ENCODE results near the gene PKN2.
"Not testable (repeated sequence)": the region's sequence is repeated elsewhere in the genome, so short reads cannot be mapped to it uniquely, and the experiment has no call there.

PKN2 gene

DNA sequence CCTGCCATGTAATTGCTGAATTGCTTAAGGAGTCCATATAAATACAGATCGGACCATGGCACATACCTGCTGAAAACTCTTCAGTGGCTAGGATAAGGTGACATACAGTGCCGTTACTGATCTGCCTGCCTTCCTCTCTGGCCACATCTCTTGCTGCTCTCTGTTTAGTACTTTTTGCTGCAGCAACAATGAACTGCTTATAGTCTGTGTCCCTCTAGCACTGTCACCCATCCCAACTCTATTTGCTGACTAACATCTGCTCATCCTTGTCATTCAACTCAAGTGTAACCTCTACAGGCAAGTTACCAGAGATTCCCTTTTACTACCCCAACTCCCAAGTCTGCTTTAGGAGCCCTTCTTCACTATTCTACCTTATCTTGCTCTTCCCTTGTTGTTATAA, 141.6 kb downstream of the PKN2 start:
- in situ Hi-C loops (cut with HindIII; ENCODE audit: low sequenced_read_pairs), result no loop called here
- H3K4me3 ChIP-seq (ENCODE audit: low read depth, low read length), result no peak overlapping the region
- TF ChIP-seq, protein P1, sequence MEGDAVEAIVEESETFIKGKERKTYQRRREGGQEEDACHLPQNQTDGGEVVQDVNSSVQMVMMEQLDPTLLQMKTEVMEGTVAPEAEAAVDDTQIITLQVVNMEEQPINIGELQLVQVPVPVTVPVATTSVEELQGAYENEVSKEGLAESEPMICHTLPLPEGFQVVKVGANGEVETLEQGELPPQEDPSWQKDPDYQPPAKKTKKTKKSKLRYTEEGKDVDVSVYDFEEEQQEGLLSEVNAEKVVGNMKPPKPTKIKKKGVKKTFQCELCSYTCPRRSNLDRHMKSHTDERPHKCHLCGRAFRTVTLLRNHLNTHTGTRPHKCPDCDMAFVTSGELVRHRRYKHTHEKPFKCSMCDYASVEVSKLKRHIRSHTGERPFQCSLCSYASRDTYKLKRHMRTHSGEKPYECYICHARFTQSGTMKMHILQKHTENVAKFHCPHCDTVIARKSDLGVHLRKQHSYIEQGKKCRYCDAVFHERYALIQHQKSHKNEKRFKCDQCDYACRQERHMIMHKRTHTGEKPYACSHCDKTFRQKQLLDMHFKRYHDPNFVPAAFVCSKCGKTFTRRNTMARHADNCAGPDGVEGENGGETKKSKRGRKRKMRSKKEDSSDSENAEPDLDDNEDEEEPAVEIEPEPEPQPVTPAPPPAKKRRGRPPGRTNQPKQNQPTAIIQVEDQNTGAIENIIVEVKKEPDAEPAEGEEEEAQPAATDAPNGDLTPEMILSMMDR (IDR thresholded peaks at IDR 0.05; ENCODE audit: low read depth, low read length, missing control alignments), result no peak
- no peak for DNase-seq (ENCODE audit: low read depth)

DNA sequence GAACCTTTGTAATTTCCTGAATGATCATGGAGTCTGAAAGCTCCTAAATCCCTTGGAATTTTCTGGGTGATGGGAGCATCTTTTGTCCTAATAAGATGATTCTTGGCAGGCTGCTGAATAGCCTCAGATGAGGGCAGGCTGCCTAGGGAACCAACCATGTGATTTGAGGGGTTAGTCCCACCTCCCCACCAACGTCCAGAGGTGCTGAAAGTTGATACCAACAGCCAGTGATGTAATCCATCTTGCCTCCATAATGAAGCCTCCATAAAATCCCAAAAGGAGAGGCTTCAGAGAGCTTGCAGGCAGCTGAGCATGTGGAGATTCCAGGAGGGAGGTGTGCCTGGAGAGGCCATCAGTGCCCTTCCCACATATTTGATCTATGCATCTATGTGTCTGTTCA, 163.6 kb downstream of the PKN2 start:
- DNase-seq (ENCODE audit: low read depth), result no peak
- TF ChIP-seq, protein P1 (IDR thresholded peaks at IDR 0.05; ENCODE audit: low read depth, low read length, missing control alignments), result no peak
- in situ Hi-C loops (cut with HindIII; ENCODE audit: low sequenced_read_pairs), result no loop called here
- no peak overlapping the region for H3K4me3 ChIP-seq (ENCODE audit: low read depth, low read length)

DNA sequence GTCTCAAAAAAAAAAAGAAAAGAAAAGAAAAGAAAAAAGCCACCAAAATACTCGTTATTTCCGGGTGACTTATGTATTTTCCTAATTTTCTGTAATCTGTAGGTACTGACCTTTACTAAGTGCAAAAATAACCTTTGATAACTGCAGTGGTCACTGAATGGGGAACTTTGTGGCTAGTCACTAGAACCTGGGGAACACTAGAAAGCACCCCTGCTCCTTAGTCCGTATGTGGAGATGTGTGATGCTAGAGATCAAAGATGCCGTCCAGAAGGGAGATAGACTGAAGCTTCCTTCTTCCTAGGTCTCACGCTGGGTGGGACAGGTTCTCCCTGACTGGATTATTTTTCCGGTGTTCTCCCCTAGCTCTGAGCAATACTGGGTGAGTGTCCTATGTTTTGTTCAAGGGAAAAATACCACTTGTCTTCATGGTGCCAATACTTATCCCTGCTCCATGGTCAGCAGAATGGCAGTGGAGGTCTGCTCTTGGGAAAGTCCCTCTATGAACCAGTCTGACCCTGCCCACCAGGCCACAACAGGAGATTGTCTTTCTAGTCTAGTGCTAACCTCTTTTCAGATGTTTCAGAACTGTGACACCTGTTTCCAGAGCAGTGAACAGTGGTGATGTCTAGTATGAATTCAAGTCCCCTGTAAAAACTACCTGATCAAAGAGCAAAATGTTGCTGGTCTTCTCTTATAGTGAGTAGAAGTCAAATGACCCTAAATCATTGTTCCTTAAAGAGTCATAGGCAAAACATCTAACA, 167.4 kb downstream of the PKN2 start:
- no peak for DNase-seq (ENCODE audit: low read depth)
- no peak overlapping the region for H3K4me3 ChIP-seq (ENCODE audit: low read depth, low read length)
- TF ChIP-seq, protein P1 (IDR thresholded peaks at IDR 0.05; ENCODE audit: low read depth, low read length, missing control alignments), result no peak
- in situ Hi-C loops (cut with HindIII; ENCODE audit: low sequenced_read_pairs), result no loop called here

DNA sequence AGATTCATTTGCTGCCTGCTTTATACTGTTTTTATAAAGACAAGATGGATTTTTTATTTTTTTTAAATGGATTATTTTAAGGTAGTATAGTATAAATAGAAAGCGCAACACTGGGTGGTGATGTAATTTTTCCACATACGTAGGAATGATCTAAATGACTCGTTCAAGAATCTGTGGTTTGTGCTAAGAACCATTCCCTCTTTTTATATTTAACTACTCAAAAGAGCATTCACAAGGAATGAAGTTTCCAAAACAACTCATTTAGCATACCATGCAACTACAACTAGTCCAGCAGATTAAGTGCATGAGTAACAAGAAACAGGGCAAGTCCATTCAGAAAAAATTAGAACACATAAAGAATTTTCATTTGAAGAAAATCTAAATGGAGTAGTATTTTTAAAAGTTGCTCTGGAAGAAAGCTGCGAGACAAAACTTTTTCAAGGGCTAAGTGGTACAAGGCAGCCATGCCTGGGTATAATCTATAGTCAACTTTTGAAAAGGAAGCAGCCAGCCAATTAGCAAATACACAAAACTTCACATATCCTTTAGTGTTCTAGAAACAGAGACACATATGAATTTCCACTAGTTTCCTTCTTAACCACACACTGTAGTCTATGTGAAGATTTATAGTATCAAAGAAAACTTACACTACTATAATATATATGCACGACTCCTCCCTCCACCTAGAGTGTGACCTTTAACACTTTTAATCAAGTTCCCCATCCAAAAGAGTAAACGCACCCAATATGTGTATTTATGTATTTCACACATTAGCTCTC, 183.9 kb downstream of the PKN2 start:
- no peak overlapping the region for H3K4me3 ChIP-seq (ENCODE audit: low read depth, low read length)
- in situ Hi-C loops (cut with HindIII; ENCODE audit: low sequenced_read_pairs), result no loop called here
- peak; percentile 59 for DNase-seq (ENCODE audit: low read depth)
- TF ChIP-seq, protein P1 (IDR thresholded peaks at IDR 0.05; ENCODE audit: low read depth, low read length, missing control alignments), result no peak

DNA sequence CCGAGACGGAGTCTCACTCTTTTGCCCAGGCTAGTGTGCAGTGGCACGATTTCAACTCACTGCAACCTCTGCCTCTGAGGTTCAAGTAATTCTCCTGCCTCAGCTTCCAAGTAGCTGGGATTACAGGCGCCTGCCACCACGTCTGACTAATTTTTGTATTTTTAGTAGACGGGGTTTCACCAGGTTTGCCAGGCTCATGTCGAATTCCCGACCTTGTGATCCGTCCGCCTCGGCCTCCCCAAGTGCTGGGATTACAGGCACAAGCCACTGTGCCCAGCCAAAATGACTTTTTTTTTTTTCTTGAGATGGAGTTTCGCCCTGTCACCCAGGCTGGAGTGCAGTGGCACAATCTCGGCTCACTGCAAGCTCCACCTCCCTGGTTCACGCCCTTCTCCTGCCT, 185.6 kb downstream of the PKN2 start:
- DNase-seq (ENCODE audit: low read depth); H3K4me3 ChIP-seq (ENCODE audit: low read depth, low read length); in situ Hi-C loops (cut with HindIII; ENCODE audit: low sequenced_read_pairs): not testable (repeated sequence)

DNA sequence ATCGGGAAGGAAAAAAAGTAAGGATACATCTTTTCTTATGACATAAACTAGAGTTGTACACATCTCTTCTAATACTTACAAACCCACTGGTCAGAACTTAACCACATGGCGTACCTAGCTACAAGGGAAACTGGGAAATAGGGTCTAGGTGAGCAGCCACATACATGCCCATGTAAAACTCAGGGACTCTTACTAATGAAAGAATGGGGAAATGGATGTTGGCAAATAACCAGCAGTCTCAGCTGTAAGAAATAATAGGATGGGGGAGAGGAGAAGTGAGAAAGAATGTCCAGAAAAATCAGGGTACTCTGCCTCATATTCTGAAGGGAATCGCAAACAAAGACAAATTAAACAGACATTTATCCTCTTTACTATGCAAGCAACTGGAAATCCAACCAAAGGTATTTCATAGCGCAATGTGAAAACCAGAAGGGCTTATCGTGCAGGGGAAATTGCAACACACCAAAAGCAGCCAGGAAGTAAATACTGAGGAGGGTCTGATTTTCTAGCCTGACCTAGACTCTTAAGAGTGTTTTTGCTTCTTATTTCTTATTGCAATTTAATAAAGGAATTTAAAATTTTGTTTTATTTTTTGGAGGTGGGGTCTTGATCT, 189.8 kb downstream of the PKN2 start:
- no peak overlapping the region for H3K4me3 ChIP-seq (ENCODE audit: low read depth, low read length)
- TF ChIP-seq, protein P1 (IDR thresholded peaks at IDR 0.05; ENCODE audit: low read depth, low read length, missing control alignments), result no peak
- DNase-seq (ENCODE audit: low read depth), result no peak
- in situ Hi-C loops (cut with HindIII; ENCODE audit: low sequenced_read_pairs), result no loop called here

DNA sequence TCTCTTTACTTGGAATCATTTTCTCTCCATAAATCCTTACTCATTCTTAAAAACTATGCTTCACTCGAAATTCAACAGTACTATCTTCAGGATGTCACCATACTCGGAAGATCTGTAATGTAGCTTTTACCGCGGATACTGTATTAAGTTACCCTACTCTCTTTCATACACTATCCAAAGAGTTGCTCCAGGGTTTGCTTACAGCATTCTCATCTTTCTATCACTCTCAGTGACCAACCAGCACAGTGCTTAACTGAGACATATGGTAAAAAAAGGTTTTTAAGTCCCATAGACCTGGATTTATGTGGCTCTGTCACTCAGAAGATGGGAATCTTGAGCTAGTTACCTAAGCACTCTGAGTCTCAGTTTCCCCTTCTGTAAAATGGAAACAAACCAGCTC, 191.5 kb downstream of the PKN2 start:
- in situ Hi-C loops (cut with HindIII; ENCODE audit: low sequenced_read_pairs), result no loop called here
- H3K4me3 ChIP-seq (ENCODE audit: low read depth, low read length), result no peak overlapping the region
- DNase-seq (ENCODE audit: low read depth), result no peak
- TF ChIP-seq, protein P1 (IDR thresholded peaks at IDR 0.05; ENCODE audit: low read depth, low read length, missing control alignments), result no peak
